B cell (primary cell): Measurements from ENCODE around the gene SPINK2. TPM values are rescaled to one million over a fixed set of nuclear protein-coding genes. Genes with fewer than 3 reads are reported as not detected.
A peak's percentile ranks its signal among the peaks of the same experiment; 100 is the strongest.

ENCODE experiments used
- ATAC-seq: fragments of 200-7000 bp; cut with Tn5 transposase; one replicate; pipeline ENCODE4 v1.10.0; 2021; ENCODE audit warnings: low read depth, mild to moderate bottlenecking, moderate number of reproducible peaks, moderate library complexity
- CTCF ChIA-PET: fragments of 350-600 bp; sonication (Branson Sonifier 250); formaldehyde crosslinking; loops from one replicate; lab custom pipeline; 2021; ENCODE audit warnings: antibody characterized with exemption, inconsistent platforms; lab: Charles Lee
- POLR2A ChIA-PET: fragments of 350-600 bp; sonication (Branson Sonifier 250); formaldehyde crosslinking; loops from one replicate; lab custom pipeline; 2021; ENCODE audit warnings: antibody characterized with exemption; lab: Charles Lee
- DNase-seq: peaks from one replicate; pipeline ENCODE4 v3.0.0; 2013
- H2AFZ ChIP-seq: 2 replicates; pipeline ENCODE4 v1.6.1; 2012; ENCODE audit warnings: mild to moderate bottlenecking, low read depth, low read length; ENCODE audit not compliant: insufficient read depth, poor library complexity, severe bottlenecking
- H3K27ac ChIP-seq, 2 donors: 1 replicate in 1 of 2; 2 replicates in 1 of 2; pipeline ENCODE4 v1.5.1; 2012 to 2013; ENCODE audit warnings: low read length in 2 of 2, mild to moderate bottlenecking in 2 of 2, moderate library complexity in 1 of 2
- H3K27me3 ChIP-seq, 4 experiments: fragments of 200-600 bp in 1 of 4; sonication (generic) in 1 of 4; replicated peaks in 1 of 4; 1 replicate in 2 of 4; 2 replicates in 2 of 4; pipeline versions ENCODE4 v1.6.1 to v1.7.0; 2013 to 2016; ENCODE audit warnings: low read length in 3 of 4, mild to moderate bottlenecking in 2 of 4, mixed read lengths in 1 of 4, moderate library complexity in 1 of 4; ENCODE audit not compliant: insufficient read depth in 4 of 4, control insufficient read depth in 3 of 4; ENCODE audit errors: control extremely low read depth in 1 of 4
- H3K36me3 ChIP-seq, 2 experiments: replicated peaks in 1 of 2; 1 replicate in 1 of 2; 2 replicates in 1 of 2; pipeline versions ENCODE4 v1.6.1 to v1.7.1; 2013; ENCODE audit warnings: low read length in 1 of 2; ENCODE audit not compliant: insufficient read depth in 2 of 2, control insufficient read depth in 1 of 2; ENCODE audit errors: control extremely low read depth in 1 of 2, extremely low read depth in 1 of 2
- H3K4me1 ChIP-seq, 2 donors: fragments of 200-600 bp in 1 of 2; sonication (generic) in 1 of 2; 1 replicate in 1 of 2; 2 replicates in 1 of 2; pipeline versions ENCODE4 v1.5.1 to v1.6.1; 2013 to 2017; ENCODE audit warnings: low read length in 2 of 2; ENCODE audit not compliant: control insufficient read depth in 2 of 2, insufficient read depth in 2 of 2
- H3K4me2 ChIP-seq: replicated peaks from 2 replicates; pipeline ENCODE3; 2012; ENCODE audit warnings: mild to moderate bottlenecking, low read depth, low read length; ENCODE audit not compliant: poor library complexity, severe bottlenecking
- H3K4me3 ChIP-seq, 5 experiments: fragments of 200-600 bp in 1 of 5; sonication (generic) in 1 of 5; 1 replicate in 3 of 5; 2 replicates in 2 of 5; pipeline versions ENCODE4 v1.5.1 to v1.7.0; 2011 to 2016; ENCODE audit warnings: low read length in 4 of 5, mild to moderate bottlenecking in 4 of 5, low read depth in 2 of 5, control low read depth in 1 of 5, moderate library complexity in 1 of 5; ENCODE audit not compliant: insufficient read depth in 1 of 5; ENCODE audit errors: control extremely low read depth in 1 of 5, extremely low read depth in 1 of 5
- H3K79me2 ChIP-seq: fragments of 200-600 bp; sonication (generic); one replicate; pipeline ENCODE4 v1.6.0; 2016; ENCODE audit warnings: low read length; ENCODE audit not compliant: control insufficient read depth, insufficient read depth
- H3K9ac ChIP-seq: fragments of 200-600 bp; sonication (generic); 2 replicates; pipeline ENCODE4 v1.6.1; 2017; ENCODE audit warnings: mild to moderate bottlenecking, low read length, moderate library complexity
- H3K9me3 ChIP-seq, 3 donors: one replicate each; pipeline versions ENCODE4 v1.6.1 to v1.7.1; 2013; ENCODE audit warnings: low read length in 2 of 3; ENCODE audit not compliant: control insufficient read depth in 2 of 3, insufficient read depth in 1 of 3; ENCODE audit errors: control extremely low read depth in 1 of 3
- H4K20me1 ChIP-seq: 2 replicates; pipeline ENCODE4 v1.6.0; 2012; ENCODE audit warnings: mild to moderate bottlenecking, low read length; ENCODE audit not compliant: insufficient read depth, control insufficient read depth, poor library complexity, severe bottlenecking
- H3K27ac Mint-ChIP-seq: one replicate; pipeline ENCODE4 v1.8.0; 2021; ENCODE audit warnings: mixed read lengths
- H3K27me3 Mint-ChIP-seq: one replicate; pipeline ENCODE4 v1.8.0; 2021; ENCODE audit warnings: mixed read lengths
- H3K4me1 Mint-ChIP-seq: one replicate; pipeline ENCODE4 v1.8.0; 2021; ENCODE audit warnings: mixed read lengths
- H3K4me3 Mint-ChIP-seq: one replicate; pipeline ENCODE4 v1.8.0; 2021; ENCODE audit warnings: mixed read lengths
- H3K9me3 Mint-ChIP-seq: one replicate; pipeline ENCODE4 v1.8.0; 2022; ENCODE audit warnings: mixed read lengths; ENCODE audit not compliant: insufficient read depth
- CTCF ChIP-seq: fragments of 200-600 bp; IDR thresholded peaks from one replicate; pipeline ENCODE4 v1.8.0; 2022; ENCODE audit warnings: antibody characterized with exemption, mild to moderate bottlenecking
- EZH2 ChIP-seq: IDR thresholded peaks from 2 replicates; pipeline ENCODE4 v1.6.1; 2012; ENCODE audit warnings: borderline replicate concordance, low read depth, mild to moderate bottlenecking, moderate library complexity, low read length; ENCODE audit not compliant: insufficient read depth, poor library complexity, severe bottlenecking
- WGBS: methylation state at CpG from one replicate; pipeline ENCODE4 v1.1.5; 2013; ENCODE audit warnings: missing lambda C conversion rate; ENCODE audit not compliant: insufficient coverage; 5-methylcytosine and 5-hydroxymethylcytosine counted together
- intact Hi-C: fragments of 100-400 bp; cut with micrococcal nuclease; formaldehyde crosslinking; loops from one replicate; pipeline ENCODE4 v1.10.0; 2022
- polyA plus RNA-seq: library from polyadenylated mRNA; depleted of rRNA; stranded (reverse); fragments of >200 nt; gene quantifications from 2 replicates; pipeline ENCODE4 v1.2.3, GENCODE V29; 2012
- total RNA-seq, 2 donors: library from RNA; stranded (reverse); fragments of 120-200 nt in 1 of 2; gene quantifications; 1 replicate in 1 of 2; 2 replicates in 1 of 2; pipeline versions ENCODE4 v1.2.3 to v1.2.4, GENCODE V29; 2013 to 2022

The SPINK2 gene
- total and polyA plus RNA-seq, 2 donors (not counting 1 experiment from before 2014, with no cell fraction given) = 0.94 to 4.9 TPM

GRCh38 chr4:56817840-56818491 is 3.5 kb downstream of the SPINK2 start:
- H3K4me1 Mint-ChIP-seq = peaks cover 35% of the 10 kb centered on the region
- ATAC-seq (peak; percentile 48), DNase-seq (peak; percentile 63)
- Histone ChIP-seq H3K9me3 (peaks cover 0 to 2% (median 0%) of the 10 kb centered on the region in 3 donors), H3K79me2 (no peaks in the 10 kb centered on the region), H3K9ac (no peak overlapping the region), H3K4me2 (peak overlapping the region; percentile 33), H3K27ac (peak overlapping the region in 1 of 2 donors; percentile 17), H3K36me3 (no peaks in the 10 kb centered on the region), H4K20me1 (no peaks in the 10 kb centered on the region), H3K27me3 (peaks cover 0 to 17% (median 5%) of the 10 kb centered on the region in 4 experiments), H3K4me1 (peaks cover 26 to 32% of the 10 kb centered on the region in 2 donors), H3K4me3 (no peak overlapping the region), H2AFZ (no peak overlapping the region)
- POLR2A ChIA-PET = no interaction called here
- intact Hi-C loops = no loop called here
- no peak for TF ChIP-seq EZH2
- no peak for TF ChIP-seq CTCF
- H3K4me3 Mint-ChIP-seq = peak overlapping the region; percentile 38
- no peaks in the 10 kb centered on the region for H3K9me3 Mint-ChIP-seq
- CTCF ChIA-PET = no interaction called here
- WGBS = 20% methylated on average over 1 of the region's 5 CpGs
- H3K27me3 Mint-ChIP-seq = no peaks in the 10 kb centered on the region
- H3K27ac Mint-ChIP-seq = peak overlapping the region; percentile 27

- Histone ChIP-seq H3K9ac (no peak overlapping the region), H3K4me2 (no peak overlapping the region), H3K36me3 (no peaks in the 10 kb centered on the region), H4K20me1 (no peaks in the 10 kb centered on the region), H3K4me1 (peaks cover 13 to 18% of the 10 kb centered on the region in 2 donors), H3K4me3 (no peak overlapping the region), H2AFZ (no peak overlapping the region), H3K9me3 (no peaks in the 10 kb centered on the region), H3K27ac (no peak overlapping the region), H3K27me3 (no peaks in the 10 kb centered on the region), H3K79me2 (no peaks in the 10 kb centered on the region)
- ATAC-seq (no peak), DNase-seq (no peak)
- CTCF ChIA-PET = interaction anchor here (1.1 to 1.5 kb wide), 3 partner anchors 12 to 383 kb away, joined by 3 to 4 read pairs (median 3); no protein-coding TSS in a partner anchor
- no peaks in the 10 kb centered on the region for H3K9me3 Mint-ChIP-seq
- TF ChIP-seq CTCF = no peak
- H3K4me1 Mint-ChIP-seq = peaks cover 13% of the 10 kb centered on the region
- POLR2A ChIA-PET = no interaction called here
- intact Hi-C loops = no loop called here
- WGBS = no CpG with 5 or more reads among the region's 1 CpG
- H3K4me3 Mint-ChIP-seq = no peak overlapping the region
- H3K27me3 Mint-ChIP-seq = no peaks in the 10 kb centered on the region
- no peak overlapping the region for H3K27ac Mint-ChIP-seq
Measured at GRCh38 chr4:56806666-56807065, 14.8 kb downstream of the SPINK2 start.
